PC-3 (cell line): ENCODE measurements around the gene CORO2B.

Source experiments
- EZH2 ChIP-seq: fragments of 300-600 bp; sonication (generic); IDR thresholded peaks from one replicate; pipeline ENCODE4 v1.6.1; 2017; ENCODE audit warnings: antibody characterized with exemption, mild to moderate bottlenecking, low read length; ENCODE audit not compliant: unreplicated experiment
- TF ChIP-seq, protein P1 (sequence below): fragments of 300-600 bp; sonication (generic); conservative IDR thresholded peaks from 2 replicates; pipeline ENCODE4 v1.5.1; 2017; ENCODE audit warnings: antibody characterized with exemption, low read depth, mild to moderate bottlenecking, low read length

DNA sequence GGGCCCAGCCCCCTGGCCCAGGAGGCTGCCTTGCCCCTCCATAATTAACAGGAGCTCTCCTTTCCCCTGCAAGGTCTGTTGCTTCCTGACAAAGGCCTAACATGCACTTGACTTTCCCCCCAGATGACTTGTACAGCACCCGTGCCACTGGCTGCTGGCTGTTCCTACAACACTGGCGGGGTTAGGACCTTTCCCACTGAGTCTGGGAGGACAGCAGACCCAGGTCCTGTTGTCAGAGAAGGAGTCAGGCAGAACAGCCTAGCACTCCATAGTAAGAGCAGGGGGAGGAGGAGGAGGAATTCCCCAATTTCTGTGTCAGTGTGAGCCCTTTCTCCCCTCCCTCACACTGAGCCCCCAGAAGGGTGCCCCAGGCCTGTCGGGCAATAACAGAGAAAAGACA, 99.2 kb downstream of the CORO2B start:
- TF ChIP-seq, protein P1, sequence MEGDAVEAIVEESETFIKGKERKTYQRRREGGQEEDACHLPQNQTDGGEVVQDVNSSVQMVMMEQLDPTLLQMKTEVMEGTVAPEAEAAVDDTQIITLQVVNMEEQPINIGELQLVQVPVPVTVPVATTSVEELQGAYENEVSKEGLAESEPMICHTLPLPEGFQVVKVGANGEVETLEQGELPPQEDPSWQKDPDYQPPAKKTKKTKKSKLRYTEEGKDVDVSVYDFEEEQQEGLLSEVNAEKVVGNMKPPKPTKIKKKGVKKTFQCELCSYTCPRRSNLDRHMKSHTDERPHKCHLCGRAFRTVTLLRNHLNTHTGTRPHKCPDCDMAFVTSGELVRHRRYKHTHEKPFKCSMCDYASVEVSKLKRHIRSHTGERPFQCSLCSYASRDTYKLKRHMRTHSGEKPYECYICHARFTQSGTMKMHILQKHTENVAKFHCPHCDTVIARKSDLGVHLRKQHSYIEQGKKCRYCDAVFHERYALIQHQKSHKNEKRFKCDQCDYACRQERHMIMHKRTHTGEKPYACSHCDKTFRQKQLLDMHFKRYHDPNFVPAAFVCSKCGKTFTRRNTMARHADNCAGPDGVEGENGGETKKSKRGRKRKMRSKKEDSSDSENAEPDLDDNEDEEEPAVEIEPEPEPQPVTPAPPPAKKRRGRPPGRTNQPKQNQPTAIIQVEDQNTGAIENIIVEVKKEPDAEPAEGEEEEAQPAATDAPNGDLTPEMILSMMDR, result no peak
- no peak for TF ChIP-seq EZH2
